Left lung (tissue), 10 donors: ENCODE results near the gene TSPAN5. TPM values are rescaled to one million over a fixed set of nuclear protein-coding genes. Genes with fewer than 3 reads are reported as not detected.

Experiments
- ATAC-seq: fragments of 200-7000 bp; cut with Tn5 transposase; one replicate; pipeline ENCODE4 v1.9.1; 2020; ENCODE audit warnings: moderate library complexity
- DNase-seq, 4 donors: peaks; one replicate each; pipeline ENCODE4 v3.0.0-alpha.2; 2013 to 2020
- H3K27ac ChIP-seq, 2 donors: fragments of 200-600 bp; sonication (generic) in 1 of 2; one replicate each; pipeline versions ENCODE4 v1.5.0 to v1.8.0; 2020 to 2021
- H3K27me3 ChIP-seq, 2 donors: fragments of 200-600 bp; sonication (generic) in 1 of 2; one replicate each; pipeline versions ENCODE4 v1.5.0 to v1.8.0; 2020 to 2021
- H3K36me3 ChIP-seq, 2 donors: fragments of 200-600 bp; sonication (generic) in 1 of 2; one replicate each; pipeline versions ENCODE4 v1.5.0 to v1.8.0; 2020 to 2021
- H3K4me1 ChIP-seq, 2 donors: fragments of 200-600 bp; one replicate each; pipeline ENCODE4 v1.8.0; 2021
- H3K4me3 ChIP-seq, 2 donors: fragments of 200-600 bp; sonication (generic) in 1 of 2; one replicate each; pipeline versions ENCODE4 v1.5.0 to v1.8.0; 2020 to 2021; ENCODE audit warnings: mild to moderate bottlenecking in 1 of 2
- H3K9me3 ChIP-seq, 2 donors: fragments of 200-600 bp; sonication (generic) in 1 of 2; one replicate each; pipeline versions ENCODE4 v1.5.0 to v1.8.0; 2020 to 2021
- CTCF ChIP-seq, 2 donors: fragments of 200-600 bp; sonication (generic) in 1 of 2; IDR thresholded peaks; one replicate each; pipeline versions ENCODE4 v1.5.0 to v1.8.0; 2021; ENCODE audit warnings: antibody characterized with exemption in 2 of 2
- intact Hi-C, 2 donors: fragments of 100-400 bp; cut with DNase I; formaldehyde crosslinking; loops; one replicate each; pipeline versions ENCODE4 v1.11.2 to v1.14.2; 2022
- polyA plus RNA-seq, 6 donors: library from polyadenylated mRNA; unstranded; fragments of 120-200 nt; gene quantifications; one replicate each; pipeline ENCODE4 v1.2.1, GENCODE V29; 2013; ENCODE audit not compliant: insufficient read length in 6 of 6
- total RNA-seq, 2 donors: library from RNA; stranded (reverse); fragmentation: NEBNext Ultra II Directional; extraction: Animal tissue kit (Norgen Biotek cat#: 25700); gene quantifications; one replicate each; pipeline ENCODE4 v1.2.1, GENCODE V29; 2021
- donor health status: DM: no; HTN: yes; CAD: no.
- donor health status: DM: no; HTN: no; CAD: no.

Gene TSPAN5
- total and polyA plus RNA-seq, 8 donors = 11.9 to 36.5 (median 31.7) TPM

- no peak for ATAC-seq
Measured at GRCh38 chr4:98641906-98642668, 16.3 kb downstream of the TSPAN5 start.

GRCh38 chr4:98641376-98641775, 17.0 kb downstream of the TSPAN5 start:
- Histone ChIP-seq H3K27ac (no peak overlapping the region), H3K9me3 (no peaks in the 10 kb centered on the region), H3K4me3 (no peak overlapping the region), H3K36me3 (no peaks in the 10 kb centered on the region), H3K27me3 (no peaks in the 10 kb centered on the region), H3K4me1 (no peaks in the 10 kb centered on the region)
- DNase-seq (no peak), ATAC-seq (no peak)
- TF ChIP-seq CTCF (IDR thresholded peaks at IDR 0.05) = no peak
- intact Hi-C loops = no loop called here

More at GRCh38 chr4:98641906-98642668, 16.3 kb downstream of the TSPAN5 start:
- Histone ChIP-seq H3K9me3 (no peaks in the 10 kb centered on the region), H3K27ac (no peak overlapping the region), H3K4me1 (no peaks in the 10 kb centered on the region), H3K4me3 (no peak overlapping the region), H3K27me3 (no peaks in the 10 kb centered on the region), H3K36me3 (no peaks in the 10 kb centered on the region)
- no peak for TF ChIP-seq CTCF (IDR thresholded peaks at IDR 0.05)
- no peak for DNase-seq
- intact Hi-C loops = no loop called here

- Histone ChIP-seq H3K36me3 (no peaks in the 10 kb centered on the region), H3K4me3 (no peak overlapping the region), H3K9me3 (no peaks in the 10 kb centered on the region), H3K27ac (no peak overlapping the region), H3K4me1 (no peaks in the 10 kb centered on the region), H3K27me3 (no peaks in the 10 kb centered on the region)
- DNase-seq (no peak), ATAC-seq (no peak)
- intact Hi-C loops = no loop called here
- TF ChIP-seq CTCF (IDR thresholded peaks at IDR 0.05) = no peak
Measured at GRCh38 chr4:98639523-98639922, 18.9 kb downstream of the TSPAN5 start.

- no peak overlapping the region for H3K4me3 ChIP-seq
- no peaks in the 10 kb centered on the region for H3K27me3 ChIP-seq
- no peak overlapping the region for H3K27ac ChIP-seq
- no peak for TF ChIP-seq CTCF (IDR thresholded peaks at IDR 0.05)
- intact Hi-C loops = no loop called here
- no peaks in the 10 kb centered on the region for H3K36me3 ChIP-seq
- ATAC-seq = no peak
- DNase-seq = no peak
- no peaks in the 10 kb centered on the region for H3K9me3 ChIP-seq
- no peaks in the 10 kb centered on the region for H3K4me1 ChIP-seq
Measured at GRCh38 chr4:98639108-98639507, 19.3 kb downstream of the TSPAN5 start.

GRCh38 chr4:98638661-98639060, 19.8 kb downstream of the TSPAN5 start:
- Histone ChIP-seq H3K27me3 (no peaks in the 10 kb centered on the region), H3K27ac (no peak overlapping the region), H3K4me1 (no peaks in the 10 kb centered on the region), H3K36me3 (no peaks in the 10 kb centered on the region), H3K9me3 (no peaks in the 10 kb centered on the region), H3K4me3 (no peak overlapping the region)
- no peak for TF ChIP-seq CTCF (IDR thresholded peaks at IDR 0.05)
- DNase-seq = no peak
- no peak for ATAC-seq
- intact Hi-C loops = no loop called here
